Mammary epithelial cell (primary cell): ENCODE measurements around the gene MYLK.

ENCODE experiments used
- EZH2 ChIP-seq: IDR thresholded peaks from 2 replicates; pipeline ENCODE4 v1.6.1; 2012; ENCODE audit warnings: low read length, inconsistent platforms, borderline replicate concordance
- TF ChIP-seq, protein P1 (sequence below), 2 donors: IDR thresholded peaks in 1 of 2; conservative IDR thresholded peaks in 1 of 2; 2 replicates each; pipeline ENCODE4 v1.5.1; 2011 to 2012; ENCODE audit warnings: inconsistent platforms in 2 of 2, low read length in 2 of 2, mild to moderate bottlenecking in 2 of 2, control low read depth in 1 of 2, low read depth in 1 of 2; ENCODE audit not compliant: insufficient read depth in 1 of 2; ENCODE audit errors: extremely low read depth in 1 of 2

DNA sequence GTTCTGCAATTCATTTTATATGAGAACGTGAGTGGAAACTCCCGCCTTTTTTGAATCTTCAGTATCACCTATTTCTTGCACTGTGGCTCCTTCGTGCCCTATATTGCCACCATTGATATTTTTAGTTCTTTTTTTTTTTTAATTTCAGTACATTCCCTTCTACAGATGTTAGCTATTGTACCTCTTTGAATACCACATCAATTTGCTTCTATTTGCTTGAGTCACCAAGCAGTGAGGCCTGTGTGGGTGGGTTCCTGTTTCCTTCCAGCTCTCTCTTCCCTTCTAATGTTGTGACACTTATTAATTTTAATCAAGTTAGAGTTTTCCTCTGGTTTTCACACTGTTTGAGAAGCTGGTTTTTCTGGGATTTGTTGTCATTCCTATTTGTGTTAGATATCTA lies 308.0 kb downstream of the MYLK start:
- TF ChIP-seq, protein P1, sequence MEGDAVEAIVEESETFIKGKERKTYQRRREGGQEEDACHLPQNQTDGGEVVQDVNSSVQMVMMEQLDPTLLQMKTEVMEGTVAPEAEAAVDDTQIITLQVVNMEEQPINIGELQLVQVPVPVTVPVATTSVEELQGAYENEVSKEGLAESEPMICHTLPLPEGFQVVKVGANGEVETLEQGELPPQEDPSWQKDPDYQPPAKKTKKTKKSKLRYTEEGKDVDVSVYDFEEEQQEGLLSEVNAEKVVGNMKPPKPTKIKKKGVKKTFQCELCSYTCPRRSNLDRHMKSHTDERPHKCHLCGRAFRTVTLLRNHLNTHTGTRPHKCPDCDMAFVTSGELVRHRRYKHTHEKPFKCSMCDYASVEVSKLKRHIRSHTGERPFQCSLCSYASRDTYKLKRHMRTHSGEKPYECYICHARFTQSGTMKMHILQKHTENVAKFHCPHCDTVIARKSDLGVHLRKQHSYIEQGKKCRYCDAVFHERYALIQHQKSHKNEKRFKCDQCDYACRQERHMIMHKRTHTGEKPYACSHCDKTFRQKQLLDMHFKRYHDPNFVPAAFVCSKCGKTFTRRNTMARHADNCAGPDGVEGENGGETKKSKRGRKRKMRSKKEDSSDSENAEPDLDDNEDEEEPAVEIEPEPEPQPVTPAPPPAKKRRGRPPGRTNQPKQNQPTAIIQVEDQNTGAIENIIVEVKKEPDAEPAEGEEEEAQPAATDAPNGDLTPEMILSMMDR (conservative IDR thresholded peaks at IDR 0.05 in 1 of 2, IDR thresholded peaks at IDR 0.05 in 1 of 2; ENCODE audit: extremely low read depth in 1 of 2, insufficient read depth in 1 of 2, low read depth in 1 of 2, low read length in 2 of 2), result no peak
- TF ChIP-seq EZH2, result no peak
